GM12878 (cell line): ENCODE results near the gene PPP3CA. TPM values are rescaled to one million over a fixed set of nuclear protein-coding genes. Genes with fewer than 3 reads are reported as not detected.

Experiments used
- ATAC-seq: fragments of 200-7000 bp; cut with Tn5 transposase; 3 replicates; pipeline ENCODE4 v1.9.1; 2020; ENCODE audit warnings: mild to moderate bottlenecking, moderate library complexity
- BruUV-seq: library from RNA; stranded (reverse); fragments of 400-500 nt; replicated peaks from 2 replicates; lab custom pipeline; 2021; lab: Mats Ljungman, UMichigan
- CTCF ChIA-PET: fragments of 300-600 bp; sonication (Branson Sonifier 250); formaldehyde crosslinking; extraction: SDS; loops from one replicate; lab custom pipeline; 2021; ENCODE audit warnings: inconsistent platforms; lab: Yijun Ruan, JAX
- POLR2A ChIA-PET: fragments of 350-600 bp; formaldehyde crosslinking; extraction: SDS; loops from one replicate; lab custom pipeline; 2021; ENCODE audit warnings: inconsistent platforms; lab: Charles Lee
- RAD21 ChIA-PET: fragments of 300-600 bp; sonication (Branson Sonifier 250); formaldehyde crosslinking; loops from one replicate; lab custom pipeline; 2023; ENCODE audit warnings: antibody characterized with exemption; ENCODE audit not compliant: unreplicated experiment; lab: Charles Lee
- SMC1A ChIA-PET: fragments of 300-600 bp; sonication (Branson Sonifier 250); formaldehyde crosslinking; loops from one replicate; lab custom pipeline; 2023; ENCODE audit not compliant: unreplicated experiment, uncharacterized antibody; lab: Charles Lee
- DNase-seq: peaks from one replicate; pipeline ENCODE4 v3.0.0-alpha.2; 2011; ENCODE audit warnings: low read depth, low spot score
- FAIRE-seq: peaks from 3 replicates; lab custom pipeline; 2011; peaks lifted over from hg19 to GRCh38; lab: Jason Lieb, UNC
- H2AFZ ChIP-seq: 2 replicates; pipeline ENCODE4 v1.6.0; 2011; ENCODE audit warnings: low read depth, low read length, control low read depth; ENCODE audit not compliant: control insufficient read depth
- H3K27ac ChIP-seq: 2 replicates; pipeline ENCODE4 v1.5.1; 2011; ENCODE audit warnings: control low read depth; ENCODE audit not compliant: control insufficient read depth, insufficient read depth
- H3K27me3 ChIP-seq, 2 experiments: replicated peaks in 1 of 2; 2 replicates each; pipeline versions ENCODE4 v1.6.0 to v1.6.1; 2011; ENCODE audit warnings: low read length in 1 of 2; ENCODE audit not compliant: control insufficient read depth in 2 of 2, insufficient read depth in 2 of 2
- H3K36me3 ChIP-seq, 2 experiments: 2 replicates each; pipeline ENCODE4 v1.5.1; 2011; ENCODE audit warnings: low read length in 1 of 2; ENCODE audit not compliant: control insufficient read depth in 2 of 2, insufficient read depth in 2 of 2
- H3K4me1 ChIP-seq: 2 replicates; pipeline ENCODE4 v1.6.1; 2011; ENCODE audit warnings: mild to moderate bottlenecking, low read length, moderate library complexity, mixed read lengths; ENCODE audit not compliant: control insufficient read depth, insufficient read depth
- H3K4me2 ChIP-seq: 2 replicates; pipeline ENCODE4 v1.6.0; 2011; ENCODE audit warnings: control low read depth; ENCODE audit not compliant: control insufficient read depth, insufficient read depth
- H3K4me3 ChIP-seq: fragments of 200-600 bp; sonication (generic); 2 replicates; pipeline ENCODE4 v1.5.1; 2016
- H3K79me2 ChIP-seq: 2 replicates; pipeline ENCODE4 v1.6.0; 2011; ENCODE audit warnings: low read length; ENCODE audit not compliant: control insufficient read depth, insufficient read depth
- H3K9ac ChIP-seq: 2 replicates; pipeline ENCODE4 v1.8.0; 2011; ENCODE audit warnings: low read length, control low read depth, mixed read lengths; ENCODE audit not compliant: control insufficient read depth, insufficient read depth
- H3K9me3 ChIP-seq: replicated peaks from 3 replicates; pipeline ENCODE4 v1.5.1; 2011; ENCODE audit warnings: mild to moderate bottlenecking, low read length; ENCODE audit not compliant: control insufficient read depth, insufficient read depth
- H4K20me1 ChIP-seq: 2 replicates; pipeline ENCODE4 v1.6.0; 2011; ENCODE audit not compliant: control insufficient read depth, insufficient read depth
- EP300 ChIP-seq, 2 experiments: fragments of 150-350 bp in 1 of 2; IDR thresholded peaks; 2 replicates each; pipeline ENCODE4 v1.6.1; 2011 to 2012; ENCODE audit warnings: low read depth in 2 of 2, low read length in 2 of 2, borderline replicate concordance in 1 of 2, improper control_type of control experiment in 1 of 2, inconsistent platforms in 1 of 2; ENCODE audit not compliant: control insufficient read depth in 1 of 2
- FOXK2 ChIP-seq: fragments of 450-650 bp; IDR thresholded peaks from 2 replicates; pipeline ENCODE4 v1.6.1; 2017; ENCODE audit warnings: mild to moderate bottlenecking, moderate library complexity
- HCFC1 ChIP-seq: fragments of 150-350 bp; IDR thresholded peaks from 2 replicates; pipeline ENCODE4 v1.6.1; 2014; ENCODE audit warnings: low read length
- IRF3 ChIP-seq: fragments of 450-650 bp; IDR thresholded peaks from 2 replicates; pipeline ENCODE4 v1.6.1; 2014; ENCODE audit warnings: mild to moderate bottlenecking
- JUND ChIP-seq: IDR thresholded peaks from 2 replicates; pipeline ENCODE4 v1.6.1; 2012; ENCODE audit warnings: low read depth, mild to moderate bottlenecking, low read length, improper control_type of control experiment, moderate library complexity
- NR2F1 ChIP-seq: fragments of 450-650 bp; conservative IDR thresholded peaks from 2 replicates; pipeline ENCODE4 v1.6.1; 2017; ENCODE audit warnings: mild to moderate bottlenecking
- NRF1 ChIP-seq: conservative IDR thresholded peaks from 2 replicates; pipeline ENCODE4 v1.6.1; 2011; ENCODE audit warnings: mild to moderate bottlenecking, low read depth, low read length, improper control_type of control experiment
- PAX8 ChIP-seq: fragments of 450-650 bp; IDR thresholded peaks from 2 replicates; pipeline ENCODE4 v1.6.1; 2017; ENCODE audit warnings: mild to moderate bottlenecking, moderate library complexity
- RAD21 ChIP-seq: IDR thresholded peaks from 2 replicates; pipeline ENCODE4 v1.6.1; 2011; ENCODE audit warnings: mild to moderate bottlenecking, low read depth, low read length, moderate library complexity; ENCODE audit not compliant: insufficient read depth
- RELB ChIP-seq: fragments of 450-650 bp; IDR thresholded peaks from 2 replicates; pipeline ENCODE4 v1.6.1; 2017; ENCODE audit warnings: low read depth, mild to moderate bottlenecking, moderate library complexity
- SMARCA5 ChIP-seq: fragments of 450-650 bp; IDR thresholded peaks from 2 replicates; pipeline ENCODE4 v1.6.1; 2017; ENCODE audit warnings: mild to moderate bottlenecking
- TBL1XR1 ChIP-seq: IDR thresholded peaks from 2 replicates; pipeline ENCODE4 v1.6.1; 2012; ENCODE audit warnings: low read depth, low read length, improper control_type of control experiment
- ZNF217 ChIP-seq: fragments of 450-650 bp; IDR thresholded peaks from 2 replicates; pipeline ENCODE4 v1.6.1; 2017; ENCODE audit warnings: antibody characterized with exemption, mild to moderate bottlenecking
- ZSCAN29 ChIP-seq: fragments of 450-650 bp; IDR thresholded peaks from 2 replicates; pipeline ENCODE4 v1.6.1; 2017; ENCODE audit warnings: mild to moderate bottlenecking, moderate library complexity
- WGBS: methylation state at CpG from one replicate; pipeline ENCODE4 v1.1.6; 2016; ENCODE audit warnings: low lambda C conversion rate; ENCODE audit not compliant: insufficient replicate concordance, insufficient coverage; ENCODE audit errors: missing lambda C conversion rate; 5-methylcytosine and 5-hydroxymethylcytosine counted together
- in situ Hi-C: fragments of 300-500 bp; cut with MboI; formaldehyde crosslinking; loops from 9 replicates; pipeline ENCODE4 v1.14.3; 2018; ENCODE audit warnings: mixed read lengths
- intact Hi-C: fragments of 100-400 bp; cut with micrococcal nuclease; formaldehyde crosslinking; loops from one replicate; pipeline ENCODE4 v1.14.2; 2022; ENCODE audit not compliant: unreplicated experiment
- polyA plus RNA-seq, 11 experiments: library from polyadenylated mRNA; depleted of rRNA in 4 of 11; unstranded in 6 of 11; stranded (reverse) in 5 of 11; fragments of >200 nt; fragmentation: Nextera tagmentation in 4 of 11; fragmentation: Illumina TruSeq in 1 of 11; extraction: Ambion mirVana in 4 of 11; extraction: Trizol in 1 of 11; gene quantifications; 1 replicate in 1 of 11; 2 replicates in 10 of 11; pipeline versions ENCODE4 v1.2.1 to v1.2.3, GENCODE V29; 2011 to 2016; ENCODE audit warnings: inconsistent platforms in 2 of 11, missing spikeins in 2 of 11, low read depth in 1 of 11
- total RNA-seq, 4 experiments: library from RNA; depleted of rRNA in 3 of 4; stranded (reverse); fragments of >200 nt in 3 of 4; fragmentation: Illumina TruSeq in 1 of 4; extraction: Trizol in 1 of 4; gene quantifications; 2 replicates each; pipeline versions ENCODE4 v1.2.1 to v1.2.3, GENCODE V29; 2013 to 2021

The PPP3CA gene
- total and polyA plus RNA-seq, 10 of the 15 experiments (the other 5 are each of a cell fraction or from before 2014, with no cell fraction given): 0.33 to 9.0 (median 1.0) TPM

- Histone ChIP-seq H3K9ac (no peak overlapping the region), H3K27ac (no peak overlapping the region), H3K27me3 (no peaks in the 10 kb centered on the region), H3K4me3 (no peak overlapping the region), H3K9me3 (no peaks in the 10 kb centered on the region), H3K4me2 (no peak overlapping the region), H2AFZ (no peak overlapping the region), H3K36me3 (no peaks in the 10 kb centered on the region), H3K79me2 (no peaks in the 10 kb centered on the region), H4K20me1 (no peaks in the 10 kb centered on the region), H3K4me1 (no peaks in the 10 kb centered on the region; the same call in 1 of the 2 replicates)
- ChIA-PET POLR2A (no interaction called here), RAD21 (no interaction called here), SMC1A (interaction anchor here (1.4 kb wide), 1 partner anchor 9 kb away, joined by 3 read pairs; no protein-coding TSS in a partner anchor), CTCF (interaction anchor here (1.3 to 1.8 kb wide), 2 partner anchors 11 kb away, joined by 4 to 5 read pairs; no protein-coding TSS in a partner anchor)
- TF ChIP-seq JUND (no peak), ZSCAN29 (no peak), SMARCA5 (no peak), HCFC1 (no peak), NRF1 (no peak), PAX8 (no peak), RAD21 (no peak), ZNF217 (no peak), NR2F1 (no peak), EP300 (IDR thresholded peaks at IDR 0.05; ENCODE audit: borderline replicate concordance in 1 of 2, control insufficient read depth in 1 of 2, low read depth in 2 of 2, low read length in 2 of 2) (no peak), IRF3 (no peak), FOXK2 (no peak), TBL1XR1 (no peak), RELB (no peak)
- intact Hi-C loops (no loop called here), in situ Hi-C loops (no loop called here)
- DNase-seq: no peak
- no peak for FAIRE-seq
- WGBS: 70% methylated on average over 2 of the region's 2 CpGs
- BruUV-seq: no TSS peak
- ATAC-seq: no peak
These were observed 311.8 kb downstream of the PPP3CA start for GRCh38 chr4:101035487-101035886.
